ENCODE measurements around the gene SLC12A2. TPM values are rescaled to one million over a fixed set of nuclear protein-coding genes. Genes with fewer than 3 reads are reported as not detected.

Gene SLC12A2
- total and polyA plus RNA-seq, 2 experiments from 2014 or later, result 6.6 to 16.1 TPM

DNA sequence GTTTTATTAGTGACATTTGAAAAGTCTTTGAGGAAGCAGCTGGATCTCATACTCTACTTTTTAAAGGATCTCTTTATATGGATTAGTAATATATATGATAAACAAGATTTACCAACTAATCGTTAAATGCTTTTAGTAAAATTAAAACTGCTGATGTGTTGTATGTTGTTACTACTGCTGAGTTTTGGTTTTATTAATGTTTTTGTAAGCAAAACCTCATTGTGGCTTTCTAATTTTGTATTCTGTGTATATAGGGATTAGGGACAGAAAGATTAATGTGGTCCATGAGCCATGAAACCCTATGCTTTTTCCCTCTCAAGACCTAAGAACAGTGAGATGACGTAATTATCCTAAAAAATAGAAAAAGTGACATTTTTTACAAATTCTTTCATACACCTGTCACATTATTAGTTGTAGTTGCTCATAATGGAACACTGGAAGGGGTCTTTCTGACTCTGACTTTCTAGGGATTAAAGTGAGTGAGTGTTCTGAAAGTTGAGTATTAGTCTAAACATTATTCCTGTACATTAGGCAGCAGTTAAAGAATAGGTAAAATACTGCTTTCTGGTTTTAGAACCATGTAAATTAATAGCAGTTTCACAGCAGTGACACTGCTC, 85.9 kb downstream of the SLC12A2 start:
- Histone ChIP-seq H3K27me3 (replicated peaks; ENCODE audit: insufficient read depth) (no peaks in the 10 kb centered on the region), H3K9me3 (ENCODE audit: low read depth) (no peaks in the 10 kb centered on the region)
- DNase-seq, result no peak

DNA sequence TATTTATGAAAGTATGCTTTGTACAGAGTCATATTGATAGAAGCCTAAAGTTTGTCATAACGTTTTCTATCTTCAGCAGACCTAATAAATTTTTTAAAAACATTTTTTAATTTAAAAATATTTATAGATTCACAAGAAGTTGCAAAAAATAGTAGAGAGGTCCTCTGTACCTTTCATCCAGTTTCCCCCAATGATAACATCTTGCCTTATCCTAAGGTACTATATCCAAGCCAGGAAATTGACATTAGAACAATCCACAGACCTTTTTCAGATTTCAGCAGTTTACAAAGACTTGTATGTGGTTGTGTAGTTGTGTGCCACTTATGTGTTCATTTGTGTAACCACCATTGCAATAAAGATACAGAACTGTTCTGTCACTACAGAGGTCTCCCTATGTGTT, 88.5 kb downstream of the SLC12A2 start:
- TF ChIP-seq EZH2 (IDR thresholded peaks at IDR 0.05; ENCODE audit: insufficient read depth, poor library complexity, severe bottlenecking) (no peak), EZH2phosphoT487 (IDR thresholded peaks at IDR 0.05; ENCODE audit: insufficient read depth, low read depth) (no peak)
- no peak overlapping the region for H3K4me2 ChIP-seq (ENCODE audit: unreplicated experiment)
- H4K20me1 ChIP-seq (ENCODE audit: insufficient read depth), result no peaks in the 10 kb centered on the region
- no peak for DNase-seq
- H3K9me2 ChIP-seq (ENCODE audit: insufficient read depth), result no peaks in the 10 kb centered on the region
- H3K36me3 ChIP-seq (ENCODE audit: low read depth), result no peaks in the 10 kb centered on the region
- H3K4me3 ChIP-seq, result no peak overlapping the region
- in situ Hi-C loops (cut with MboI), result no loop called here
- no peaks in the 10 kb centered on the region for H3F3A ChIP-seq (ENCODE audit: insufficient read depth)
- H3K27ac ChIP-seq, result no peak overlapping the region
- no peaks in the 10 kb centered on the region for H3K4me1 ChIP-seq (ENCODE audit: insufficient read depth)
- 100% methylated on average over 1 of the region's 1 CpG for WGBS, 2 experiments (ENCODE audit: low coverage in 1 of 2, low lambda C conversion rate in 2 of 2, missing lambda C conversion rate in 2 of 2)
- no peaks in the 10 kb centered on the region for H3K27me3 ChIP-seq (replicated peaks; ENCODE audit: insufficient read depth)
- H3K79me2 ChIP-seq (ENCODE audit: insufficient read depth), result no peaks in the 10 kb centered on the region
- no peaks in the 10 kb centered on the region for H3K9me3 ChIP-seq (ENCODE audit: low read depth)
- H3K9ac ChIP-seq, result no peak overlapping the region
- no peak overlapping the region for H2AFZ ChIP-seq

More for the DNA sequence above, 85.9 kb downstream of the SLC12A2 start:
- Histone ChIP-seq H3K9ac (no peak overlapping the region), H3K79me2 (ENCODE audit: insufficient read depth) (no peaks in the 10 kb centered on the region), H3K4me3 (no peak overlapping the region), H3F3A (ENCODE audit: insufficient read depth) (no peaks in the 10 kb centered on the region), H3K36me3 (ENCODE audit: low read depth) (no peaks in the 10 kb centered on the region), H4K20me1 (ENCODE audit: insufficient read depth) (no peaks in the 10 kb centered on the region), H3K4me1 (ENCODE audit: insufficient read depth) (no peaks in the 10 kb centered on the region), H3K4me2 (ENCODE audit: unreplicated experiment) (no peak overlapping the region), H2AFZ (no peak overlapping the region), H3K9me2 (ENCODE audit: insufficient read depth) (no peaks in the 10 kb centered on the region), H3K27ac (no peak overlapping the region)
- in situ Hi-C loops (cut with MboI), result no loop called here
- TF ChIP-seq EZH2phosphoT487 (IDR thresholded peaks at IDR 0.05; ENCODE audit: insufficient read depth, low read depth) (no peak), EZH2 (IDR thresholded peaks at IDR 0.05; ENCODE audit: insufficient read depth, poor library complexity, severe bottlenecking) (no peak)
- 95 to 98% methylated on average over 2 of the region's 2 CpGs for WGBS, 2 experiments (ENCODE audit: low coverage in 1 of 2, low lambda C conversion rate in 2 of 2, missing lambda C conversion rate in 2 of 2)

DNA sequence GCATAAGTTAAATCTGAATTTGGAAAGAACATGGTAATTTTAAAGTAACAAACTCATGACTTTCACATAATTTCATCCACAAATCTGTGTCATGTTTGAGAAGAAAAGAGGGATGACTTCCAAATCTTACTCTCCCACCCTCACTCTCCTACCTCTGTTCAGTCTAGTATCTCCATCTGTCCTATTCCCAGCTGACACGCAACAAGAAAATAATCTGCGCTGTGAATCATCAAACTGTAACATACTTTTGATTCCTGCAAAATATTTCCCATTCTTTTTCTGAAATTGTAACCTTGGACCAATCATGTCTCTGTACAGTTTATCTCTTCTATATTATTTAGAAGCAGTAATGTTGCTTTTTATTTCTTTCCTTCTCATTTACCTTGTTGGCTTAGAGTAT, 91.4 kb downstream of the SLC12A2 start:
- TF ChIP-seq EZH2 (IDR thresholded peaks at IDR 0.05; ENCODE audit: insufficient read depth, poor library complexity, severe bottlenecking) (no peak), EZH2phosphoT487 (IDR thresholded peaks at IDR 0.05; ENCODE audit: insufficient read depth, low read depth) (no peak)

DNA sequence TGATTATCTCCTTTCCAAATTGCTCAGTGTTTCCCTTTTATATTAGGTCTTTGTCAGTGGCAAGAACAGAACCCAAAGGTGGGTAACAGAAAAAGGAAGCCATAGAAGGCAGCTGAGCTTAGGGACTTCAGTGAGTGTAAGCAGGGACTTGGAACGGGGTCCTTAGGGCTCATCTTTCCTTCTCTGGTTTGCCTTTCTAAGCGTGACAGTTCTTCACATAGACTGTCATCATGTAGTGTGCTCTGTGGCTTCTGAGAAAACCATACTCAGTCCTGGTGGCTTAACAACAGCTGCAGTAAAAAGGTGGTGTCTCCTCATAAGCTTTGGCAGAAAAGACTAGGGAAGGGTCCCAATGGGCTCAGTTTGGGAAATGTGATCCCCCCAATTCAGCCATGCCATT, 108.8 kb downstream of the SLC12A2 start:
- no peak for TF ChIP-seq EZH2 (IDR thresholded peaks at IDR 0.05; ENCODE audit: insufficient read depth, poor library complexity, severe bottlenecking)
- no peak for TF ChIP-seq EZH2phosphoT487 (IDR thresholded peaks at IDR 0.05; ENCODE audit: insufficient read depth, low read depth)

More for the DNA sequence above, 91.4 kb downstream of the SLC12A2 start:
- Histone ChIP-seq H2AFZ (no peak overlapping the region), H3K27ac (no peak overlapping the region), H4K20me1 (ENCODE audit: insufficient read depth) (no peaks in the 10 kb centered on the region), H3K36me3 (ENCODE audit: low read depth) (no peaks in the 10 kb centered on the region), H3K4me2 (ENCODE audit: unreplicated experiment) (no peak overlapping the region), H3K4me3 (no peak overlapping the region), H3F3A (ENCODE audit: insufficient read depth) (no peaks in the 10 kb centered on the region), H3K79me2 (ENCODE audit: insufficient read depth) (no peaks in the 10 kb centered on the region), H3K27me3 (replicated peaks; ENCODE audit: insufficient read depth) (no peaks in the 10 kb centered on the region), H3K4me1 (ENCODE audit: insufficient read depth) (no peaks in the 10 kb centered on the region), H3K9ac (no peak overlapping the region), H3K9me2 (ENCODE audit: insufficient read depth) (no peaks in the 10 kb centered on the region), H3K9me3 (ENCODE audit: low read depth) (no peaks in the 10 kb centered on the region)
- in situ Hi-C loops (cut with MboI), result no loop called here
- 97 to 98% methylated on average over 2 of the region's 2 CpGs for WGBS, 2 experiments (ENCODE audit: low coverage in 1 of 2, low lambda C conversion rate in 2 of 2, missing lambda C conversion rate in 2 of 2)
- peak; percentile 7 for DNase-seq

More for the DNA sequence above, 108.8 kb downstream of the SLC12A2 start:
- Histone ChIP-seq H3K9ac (no peak overlapping the region), H3K27ac (no peak overlapping the region), H4K20me1 (ENCODE audit: insufficient read depth) (no peaks in the 10 kb centered on the region), H3K4me3 (no peak overlapping the region), H3K79me2 (ENCODE audit: insufficient read depth) (no peaks in the 10 kb centered on the region), H3F3A (ENCODE audit: insufficient read depth) (no peaks in the 10 kb centered on the region), H3K36me3 (ENCODE audit: low read depth) (0 out of 2 replicates have a peak, but pooled peaks cover 5% of the 10 kb centered on the region), H3K4me2 (ENCODE audit: unreplicated experiment) (no peak overlapping the region), H2AFZ (no peak overlapping the region), H3K27me3 (replicated peaks; ENCODE audit: insufficient read depth) (no peaks in the 10 kb centered on the region), H3K9me2 (ENCODE audit: insufficient read depth) (no peaks in the 10 kb centered on the region), H3K4me1 (ENCODE audit: insufficient read depth) (no peaks in the 10 kb centered on the region), H3K9me3 (ENCODE audit: low read depth) (no peaks in the 10 kb centered on the region)
- no peak for DNase-seq
- in situ Hi-C loops (cut with MboI), result no loop called here
- 90 to 98% methylated on average over 2 of the region's 2 CpGs for WGBS, 2 experiments (ENCODE audit: low coverage in 1 of 2, low lambda C conversion rate in 2 of 2, missing lambda C conversion rate in 2 of 2)

Data from GM23248 (cell line).